IMR-90 (cell line): ENCODE data around the gene AGTR1.

Source experiments
- FOS ChIP-seq: fragments of 150-350 bp; IDR thresholded peaks from 2 replicates; pipeline ENCODE4 v1.6.1; 2016; ENCODE audit warnings: low read depth, low read length
- MAFK ChIP-seq: IDR thresholded peaks from 2 replicates; pipeline ENCODE4 v1.6.1; 2012; ENCODE audit warnings: low read depth, low read length, improper control_type of control experiment
- POLR2A ChIP-seq: IDR thresholded peaks from 2 replicates; pipeline ENCODE4 v1.6.1; 2012; ENCODE audit warnings: mild to moderate bottlenecking, low read depth, low read length
- RAD21 ChIP-seq: IDR thresholded peaks from 2 replicates; pipeline ENCODE4 v1.6.1; 2012; ENCODE audit warnings: low read length, improper control_type of control experiment
- RCOR1 ChIP-seq: IDR thresholded peaks from 2 replicates; pipeline ENCODE4 v1.6.1; 2012; ENCODE audit warnings: mild to moderate bottlenecking, low read length, improper control_type of control experiment; ENCODE audit not compliant: insufficient replicate concordance
- RFX5 ChIP-seq: IDR thresholded peaks from 2 replicates; pipeline ENCODE4 v1.8.0; 2012; ENCODE audit warnings: low read depth, mild to moderate bottlenecking, low read length, moderate library complexity
- SMC3 ChIP-seq: fragments of 150-350 bp; IDR thresholded peaks from 2 replicates; pipeline ENCODE4 v1.6.1; 2016; ENCODE audit warnings: low read depth, mild to moderate bottlenecking, antibody characterized with exemption, low read length, moderate library complexity
- TF ChIP-seq, protein P1 (sequence below): conservative IDR thresholded peaks from 2 replicates; pipeline ENCODE4 v1.5.1; 2012; ENCODE audit warnings: mild to moderate bottlenecking, low read depth, low read length, improper control_type of control experiment

- TF ChIP-seq, protein P1, sequence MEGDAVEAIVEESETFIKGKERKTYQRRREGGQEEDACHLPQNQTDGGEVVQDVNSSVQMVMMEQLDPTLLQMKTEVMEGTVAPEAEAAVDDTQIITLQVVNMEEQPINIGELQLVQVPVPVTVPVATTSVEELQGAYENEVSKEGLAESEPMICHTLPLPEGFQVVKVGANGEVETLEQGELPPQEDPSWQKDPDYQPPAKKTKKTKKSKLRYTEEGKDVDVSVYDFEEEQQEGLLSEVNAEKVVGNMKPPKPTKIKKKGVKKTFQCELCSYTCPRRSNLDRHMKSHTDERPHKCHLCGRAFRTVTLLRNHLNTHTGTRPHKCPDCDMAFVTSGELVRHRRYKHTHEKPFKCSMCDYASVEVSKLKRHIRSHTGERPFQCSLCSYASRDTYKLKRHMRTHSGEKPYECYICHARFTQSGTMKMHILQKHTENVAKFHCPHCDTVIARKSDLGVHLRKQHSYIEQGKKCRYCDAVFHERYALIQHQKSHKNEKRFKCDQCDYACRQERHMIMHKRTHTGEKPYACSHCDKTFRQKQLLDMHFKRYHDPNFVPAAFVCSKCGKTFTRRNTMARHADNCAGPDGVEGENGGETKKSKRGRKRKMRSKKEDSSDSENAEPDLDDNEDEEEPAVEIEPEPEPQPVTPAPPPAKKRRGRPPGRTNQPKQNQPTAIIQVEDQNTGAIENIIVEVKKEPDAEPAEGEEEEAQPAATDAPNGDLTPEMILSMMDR: no peak
- TF ChIP-seq FOS: no peak
- no peak for TF ChIP-seq MAFK
- TF ChIP-seq POLR2A: no peak
- no peak for TF ChIP-seq RFX5
- no peak for TF ChIP-seq SMC3
- no peak for TF ChIP-seq RAD21
- no peak for TF ChIP-seq RCOR1
Measured at GRCh38 chr3:148682997-148683396, 14.7 kb upstream of the AGTR1 start.
